Ovary (tissue), 9 donors: Measurements from ENCODE around the gene LHX4. TPM values are rescaled to one million over a fixed set of nuclear protein-coding genes. Genes with fewer than 3 reads are reported as not detected.

Source experiments
- DNase-seq, 5 donors: peaks; one replicate each; pipeline ENCODE4 v3.0.0-alpha.2; 2019 to 2020
- H3K27ac ChIP-seq, 2 donors: fragments of 200-600 bp; one replicate each; pipeline versions ENCODE4 v1.5.1 to v1.8.0; 2019 to 2022
- H3K27me3 ChIP-seq: fragments of 200-600 bp; one replicate; pipeline ENCODE4 v1.8.0; 2022
- H3K36me3 ChIP-seq: fragments of 200-600 bp; sonication (generic); one replicate; pipeline ENCODE4 v1.5.1; 2019
- H3K4me1 ChIP-seq: one replicate; pipeline ENCODE4 v1.8.1; 2013; ENCODE audit warnings: mild to moderate bottlenecking, moderate library complexity; ENCODE audit not compliant: insufficient read depth
- H3K4me3 ChIP-seq: fragments of 200-600 bp; sonication (generic); one replicate; pipeline ENCODE4 v1.5.1; 2017
- H3K9me3 ChIP-seq, 2 donors: fragments of 200-600 bp in 1 of 2; sonication (generic) in 1 of 2; one replicate each; pipeline versions ENCODE4 v1.5.1 to v1.8.1; 2013 to 2019; ENCODE audit warnings: mild to moderate bottlenecking in 1 of 2, moderate library complexity in 1 of 2
- CTCF ChIP-seq, 3 donors: fragments of 450-650 bp in 2 of 3; fragments of 200-600 bp in 1 of 3; IDR thresholded peaks; one replicate each; pipeline versions ENCODE4 v1.5.1 to v1.8.0; 2016 to 2022; ENCODE audit warnings: antibody characterized with exemption in 3 of 3, mild to moderate bottlenecking in 1 of 3
- EP300 ChIP-seq: sonication (generic); formaldehyde crosslinking; IDR thresholded peaks from one replicate; pipeline ENCODE4 v1.6.1; 2017; ENCODE audit warnings: antibody characterized with exemption
- POLR2A ChIP-seq: fragments of 450-650 bp; IDR thresholded peaks from one replicate; pipeline ENCODE4 v1.6.1; 2017; ENCODE audit warnings: antibody characterized with exemption, mild to moderate bottlenecking, moderate library complexity
- WGBS, 3 donors: extraction: QIAGEN DNeasy Blood & Tissue Kit in 1 of 3; methylation state at CpG; one replicate each; pipeline versions ENCODE4 v1.1.5 to v1.1.7; 2013 to 2017; 5-methylcytosine and 5-hydroxymethylcytosine counted together
- intact Hi-C, 4 donors: fragments of 100-400 bp; cut with DNase I; formaldehyde crosslinking; loops; one replicate each; pipeline versions ENCODE4 v1.11.0 to v1.15.1; 2022 to 2023
- polyA plus RNA-seq, 2 donors: library from polyadenylated mRNA; stranded (reverse); fragments of 200-250 nt in 1 of 2; fragments of 350-450 nt in 1 of 2; fragmentation: Illumina TruSeq in 1 of 2; extraction: RNeasy Lipid Tissue Mini Kit (QIAGEN cat#74804) in 1 of 2; gene quantifications; one replicate each; pipeline ENCODE4 v1.2.3, GENCODE V29; 2013 to 2014
- total RNA-seq, 7 donors: library from RNA; depleted of rRNA in 2 of 7; stranded (reverse); fragments of >200 nt in 2 of 7; fragmentation: NEBNext Ultra II Directional in 3 of 7; extraction: Animal tissue kit (Norgen Biotek cat#: 25700) in 3 of 7; gene quantifications; one replicate each; pipeline versions ENCODE4 v1.1.0 to v1.2.4, GENCODE V29; 2016 to 2023
- donor health status: DM: no; HTN: no; CAD: no; lungs with moderate emphysema.
- donor health status: DM: no; HTN: no; CAD: no.
- donor health status: Bipolar disorder and iron deficiency.
- donor health status: DM: yes; HTN: yes; CAD: no.
- donor health status: DM: no; HTN: no; CAD: no.
- donor health status: DM: yes; HTN: yes; CAD: no.

Gene LHX4
- total and polyA plus RNA-seq, 9 donors, result 0.05 to 0.10 TPM; not detected in 7

- WGBS, 3 donors, result 79 to 83% (median 82%) methylated on average over 4 of the region's 4 CpGs
- Histone ChIP-seq H3K4me3 (no peak overlapping the region), H3K36me3 (no peaks in the 10 kb centered on the region), H3K4me1 (no peaks in the 10 kb centered on the region), H3K27ac (no peak overlapping the region), H3K27me3 (no peaks in the 10 kb centered on the region), H3K9me3 (no peaks in the 10 kb centered on the region)
- no peak for DNase-seq
- intact Hi-C loops, result no loop called here
- no peak for TF ChIP-seq POLR2A
- no peak for TF ChIP-seq CTCF (IDR thresholded peaks at IDR 0.05)
- no peak for TF ChIP-seq EP300
These were observed 17.5 kb downstream of the LHX4 start for GRCh38 chr1:180247580-180247979.

GRCh38 chr1:180248176-180248575 is 18.1 kb downstream of the LHX4 start:
- TF ChIP-seq POLR2A, result no peak
- TF ChIP-seq CTCF (IDR thresholded peaks at IDR 0.05), result no peak
- no peak for TF ChIP-seq EP300
- Histone ChIP-seq H3K4me3 (no peak overlapping the region), H3K9me3 (no peaks in the 10 kb centered on the region), H3K36me3 (no peaks in the 10 kb centered on the region), H3K4me1 (no peaks in the 10 kb centered on the region), H3K27ac (no peak overlapping the region), H3K27me3 (no peaks in the 10 kb centered on the region)
- intact Hi-C loops, result no loop called here
- WGBS, 3 donors, result 88 to 95% (median 93%) methylated on average over 7 of the region's 7 CpGs
- DNase-seq, result no peak

- intact Hi-C loops, result no loop called here
- no peaks in the 10 kb centered on the region for H3K36me3 ChIP-seq
- no peak overlapping the region for H3K27ac ChIP-seq
- no peak overlapping the region for H3K4me3 ChIP-seq
- 61 to 62% (median 61%) methylated on average over 11 of the region's 11 CpGs for WGBS, 3 donors
- no peak for DNase-seq
- no peaks in the 10 kb centered on the region for H3K27me3 ChIP-seq
- H3K4me1 ChIP-seq, result no peaks in the 10 kb centered on the region
- TF ChIP-seq EP300 (no peak), CTCF (IDR thresholded peaks at IDR 0.05) (no peak), POLR2A (no peak)
- no peaks in the 10 kb centered on the region for H3K9me3 ChIP-seq
These were observed 18.9 kb downstream of the LHX4 start for GRCh38 chr1:180248731-180249681.

GRCh38 chr1:180249725-180250498 is 19.8 kb downstream of the LHX4 start:
- Histone ChIP-seq H3K9me3 (no peaks in the 10 kb centered on the region), H3K27me3 (no peaks in the 10 kb centered on the region), H3K36me3 (no peaks in the 10 kb centered on the region), H3K4me1 (no peaks in the 10 kb centered on the region), H3K27ac (no peak overlapping the region), H3K4me3 (no peak overlapping the region)
- WGBS, 3 donors, result 73 to 83% (median 76%) methylated on average over 12 to 13 of the region's 13 CpGs
- TF ChIP-seq POLR2A, result no peak
- no peak for TF ChIP-seq CTCF (IDR thresholded peaks at IDR 0.05)
- TF ChIP-seq EP300, result no peak
- no peak for DNase-seq
- intact Hi-C loops, result loop anchor here in 1 of 4 donors (10.0 kb wide), 1 partner anchor 225 kb away; no protein-coding TSS in a partner anchor
